HEK293 (cell line): ENCODE measurements around the gene SNRNP40.
"Not testable (repeated sequence)": the region's sequence is repeated elsewhere in the genome, so short reads cannot be mapped to it uniquely, and the experiment has no call there.

Experiments
- CTCF ChIA-PET: fragments of 350-600 bp; formaldehyde crosslinking; extraction: SDS; loops from one replicate; lab custom pipeline; 2021; ENCODE audit warnings: antibody characterized with exemption; lab: Yijun Ruan, JAX
- POLR2A ChIA-PET: fragments of 300-600 bp; formaldehyde crosslinking; extraction: SDS; loops from one replicate; lab custom pipeline; 2020; ENCODE audit warnings: antibody characterized with exemption, inconsistent platforms; lab: Yijun Ruan, JAX
- H3K27ac ChIP-seq: fragments of 200-500 bp; sonication (Bioruptor generic); 2 replicates; pipeline ENCODE4 v1.5.1; 2014; ENCODE audit warnings: low read depth, low read length, control low read depth, inconsistent platforms; ENCODE audit errors: extremely low read depth
- H3K36me3 ChIP-seq, 2 experiments: fragments of 200-500 bp in 1 of 2; sonication (Bioruptor generic) in 1 of 2; 1 replicate in 1 of 2; 2 replicates in 1 of 2; pipeline ENCODE4 v1.5.1; 2014 to 2017; ENCODE audit warnings: inconsistent platforms in 2 of 2, low read length in 2 of 2; ENCODE audit not compliant: control insufficient read depth in 2 of 2, insufficient read depth in 1 of 2
- H3K4me1 ChIP-seq: fragments of 200-500 bp; sonication (Bioruptor generic); 2 replicates; pipeline ENCODE4 v1.5.1; 2014; ENCODE audit warnings: mild to moderate bottlenecking, low read length, inconsistent platforms; ENCODE audit not compliant: control insufficient read depth, insufficient read depth
- H3K4me3 ChIP-seq: 2 replicates; pipeline ENCODE4 v1.5.1; 2011; ENCODE audit warnings: low read depth, mild to moderate bottlenecking, control low read depth, low read length, moderate library complexity
- H3K9me3 ChIP-seq: fragments of 200-500 bp; sonication (Bioruptor generic); 2 replicates; pipeline ENCODE4 v1.5.1; 2014; ENCODE audit warnings: low read depth, low read length, inconsistent platforms; ENCODE audit not compliant: control insufficient read depth, insufficient read depth
- HOXD13 ChIP-seq: sonication (generic); formaldehyde crosslinking; IDR thresholded peaks from 2 replicates; pipeline ENCODE4 v1.8.0; 2022; ENCODE audit warnings: missing genetic modification reagents, borderline replicate concordance
- MZF1 ChIP-seq: fragments of 450-650 bp; formaldehyde crosslinking; IDR thresholded peaks from 2 replicates; pipeline ENCODE4 v1.5.1; 2017; ENCODE audit warnings: missing biosample characterization, missing genetic modification characterization, borderline replicate concordance
- SETDB1 ChIP-seq: IDR thresholded peaks from one replicate; pipeline ENCODE4 v1.6.1; 2017; ENCODE audit warnings: mild to moderate bottlenecking, low read length, moderate library complexity, mixed read lengths; ENCODE audit not compliant: insufficient read length
- ZBTB1 ChIP-seq: fragments of 450-650 bp; formaldehyde crosslinking; IDR thresholded peaks from 2 replicates; pipeline ENCODE4 v1.5.1; 2016; ENCODE audit warnings: missing biosample characterization, missing genetic modification characterization
- ZNF2 ChIP-seq: fragments of 450-650 bp; formaldehyde crosslinking; IDR thresholded peaks from 2 replicates; pipeline ENCODE4 v1.5.1; 2016; ENCODE audit warnings: missing biosample characterization, missing genetic modification characterization
- ZNF24 ChIP-seq: fragments of 450-650 bp; formaldehyde crosslinking; IDR thresholded peaks from 2 replicates; pipeline ENCODE4 v1.5.1; 2016; ENCODE audit warnings: missing biosample characterization, missing genetic modification characterization
- ZNF292 ChIP-seq: fragments of 450-650 bp; formaldehyde crosslinking; IDR thresholded peaks from 2 replicates; pipeline ENCODE4 v1.5.1; 2016; ENCODE audit warnings: low read depth, missing biosample characterization, missing genetic modification characterization, borderline replicate concordance
- ZNF362 ChIP-seq: fragments of 450-650 bp; formaldehyde crosslinking; IDR thresholded peaks from 2 replicates; pipeline ENCODE4 v1.5.1; 2016; ENCODE audit warnings: missing biosample characterization, missing genetic modification characterization
- ZNF366 ChIP-seq: fragments of 450-650 bp; formaldehyde crosslinking; conservative IDR thresholded peaks from 2 replicates; pipeline ENCODE4 v1.5.1; 2016; ENCODE audit warnings: missing biosample characterization, missing genetic modification characterization
- ZNF530 ChIP-seq: fragments of 450-650 bp; formaldehyde crosslinking; IDR thresholded peaks from 2 replicates; pipeline ENCODE4 v1.5.1; 2016; ENCODE audit warnings: low read depth, missing biosample characterization, missing genetic modification characterization
- ZSCAN16 ChIP-seq: fragments of 450-650 bp; formaldehyde crosslinking; IDR thresholded peaks from 2 replicates; pipeline ENCODE4 v1.5.1; 2016; ENCODE audit warnings: missing biosample characterization, missing genetic modification characterization
- TF ChIP-seq, protein P1 (sequence below): fragments of 450-650 bp; formaldehyde crosslinking; IDR thresholded peaks from 2 replicates; pipeline ENCODE4 v1.5.1; 2016; ENCODE audit warnings: missing biosample characterization, missing genetic modification characterization, low read depth
- TF ChIP-seq, protein P2 (sequence below): fragments of 450-650 bp; IDR thresholded peaks from 2 replicates; pipeline ENCODE4 v1.5.1; 2018; ENCODE audit warnings: missing biosample characterization, mild to moderate bottlenecking, missing genetic modification characterization
- TF ChIP-seq, protein P3 (sequence below): fragments of 450-650 bp; formaldehyde crosslinking; IDR thresholded peaks from 2 replicates; pipeline ENCODE4 v1.5.1; 2016; ENCODE audit warnings: missing biosample characterization, missing genetic modification characterization

The SNRNP40 gene

GRCh38 chr1:31289021-31289420 is 7.6 kb downstream of the SNRNP40 start:
- Histone ChIP-seq H3K4me3 (no peak overlapping the region), H3K9me3 (no peaks in the 10 kb centered on the region), H3K36me3 (peaks cover 64 to 95% of the 10 kb centered on the region in 2 experiments), H3K27ac (no peak overlapping the region), H3K4me1 (no peaks in the 10 kb centered on the region)
- no peak for TF ChIP-seq ZNF530 (tag by site-specific recombination)
- TF ChIP-seq, protein P1, sequence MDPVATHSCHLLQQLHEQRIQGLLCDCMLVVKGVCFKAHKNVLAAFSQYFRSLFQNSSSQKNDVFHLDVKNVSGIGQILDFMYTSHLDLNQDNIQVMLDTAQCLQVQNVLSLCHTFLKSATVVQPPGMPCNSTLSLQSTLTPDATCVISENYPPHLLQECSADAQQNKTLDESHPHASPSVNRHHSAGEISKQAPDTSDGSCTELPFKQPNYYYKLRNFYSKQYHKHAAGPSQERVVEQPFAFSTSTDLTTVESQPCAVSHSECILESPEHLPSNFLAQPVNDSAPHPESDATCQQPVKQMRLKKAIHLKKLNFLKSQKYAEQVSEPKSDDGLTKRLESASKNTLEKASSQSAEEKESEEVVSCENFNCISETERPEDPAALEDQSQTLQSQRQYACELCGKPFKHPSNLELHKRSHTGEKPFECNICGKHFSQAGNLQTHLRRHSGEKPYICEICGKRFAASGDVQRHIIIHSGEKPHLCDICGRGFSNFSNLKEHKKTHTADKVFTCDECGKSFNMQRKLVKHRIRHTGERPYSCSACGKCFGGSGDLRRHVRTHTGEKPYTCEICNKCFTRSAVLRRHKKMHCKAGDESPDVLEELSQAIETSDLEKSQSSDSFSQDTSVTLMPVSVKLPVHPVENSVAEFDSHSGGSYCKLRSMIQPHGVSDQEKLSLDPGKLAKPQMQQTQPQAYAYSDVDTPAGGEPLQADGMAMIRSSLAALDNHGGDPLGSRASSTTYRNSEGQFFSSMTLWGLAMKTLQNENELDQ (tag by site-specific recombination), result no peak
- TF ChIP-seq, protein P2, sequence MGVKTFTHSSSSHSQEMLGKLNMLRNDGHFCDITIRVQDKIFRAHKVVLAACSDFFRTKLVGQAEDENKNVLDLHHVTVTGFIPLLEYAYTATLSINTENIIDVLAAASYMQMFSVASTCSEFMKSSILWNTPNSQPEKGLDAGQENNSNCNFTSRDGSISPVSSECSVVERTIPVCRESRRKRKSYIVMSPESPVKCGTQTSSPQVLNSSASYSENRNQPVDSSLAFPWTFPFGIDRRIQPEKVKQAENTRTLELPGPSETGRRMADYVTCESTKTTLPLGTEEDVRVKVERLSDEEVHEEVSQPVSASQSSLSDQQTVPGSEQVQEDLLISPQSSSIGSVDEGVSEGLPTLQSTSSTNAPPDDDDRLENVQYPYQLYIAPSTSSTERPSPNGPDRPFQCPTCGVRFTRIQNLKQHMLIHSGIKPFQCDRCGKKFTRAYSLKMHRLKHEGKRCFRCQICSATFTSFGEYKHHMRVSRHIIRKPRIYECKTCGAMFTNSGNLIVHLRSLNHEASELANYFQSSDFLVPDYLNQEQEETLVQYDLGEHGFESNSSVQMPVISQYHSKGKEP (tag by site-specific recombination), result no peak
- no peak for TF ChIP-seq MZF1 (tag by site-specific recombination)
- TF ChIP-seq ZBTB1 (tag by site-specific recombination), result no peak
- no peak for TF ChIP-seq ZSCAN16 (tag by site-specific recombination)
- TF ChIP-seq, protein P3, sequence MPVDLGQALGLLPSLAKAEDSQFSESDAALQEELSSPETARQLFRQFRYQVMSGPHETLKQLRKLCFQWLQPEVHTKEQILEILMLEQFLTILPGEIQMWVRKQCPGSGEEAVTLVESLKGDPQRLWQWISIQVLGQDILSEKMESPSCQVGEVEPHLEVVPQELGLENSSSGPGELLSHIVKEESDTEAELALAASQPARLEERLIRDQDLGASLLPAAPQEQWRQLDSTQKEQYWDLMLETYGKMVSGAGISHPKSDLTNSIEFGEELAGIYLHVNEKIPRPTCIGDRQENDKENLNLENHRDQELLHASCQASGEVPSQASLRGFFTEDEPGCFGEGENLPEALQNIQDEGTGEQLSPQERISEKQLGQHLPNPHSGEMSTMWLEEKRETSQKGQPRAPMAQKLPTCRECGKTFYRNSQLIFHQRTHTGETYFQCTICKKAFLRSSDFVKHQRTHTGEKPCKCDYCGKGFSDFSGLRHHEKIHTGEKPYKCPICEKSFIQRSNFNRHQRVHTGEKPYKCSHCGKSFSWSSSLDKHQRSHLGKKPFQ (tag by site-specific recombination), result no peak
- no peak for TF ChIP-seq ZNF292 (tag by site-specific recombination)
- TF ChIP-seq ZNF24 (tag by site-specific recombination), result no peak
- TF ChIP-seq SETDB1, result no peak
- TF ChIP-seq ZNF2 (tag by site-specific recombination), result no peak
- TF ChIP-seq HOXD13 (CRISPR knock-in tag), result no peak
- no peak for TF ChIP-seq ZNF362
- CTCF ChIA-PET, result no interaction called here
- POLR2A ChIA-PET, result interaction anchor here (1.0 kb wide), 1 partner anchor 10 kb away, joined by 5 read pairs; no protein-coding TSS in a partner anchor

GRCh38 chr1:31287791-31288190 is 8.8 kb downstream of the SNRNP40 start:
- POLR2A ChIA-PET, result interaction anchor here (0.7 to 1.3 kb wide), 2 partner anchors 9 to 86 kb away, joined by 4 to 6 read pairs; partner anchors contain the start of genes SNRNP40 and ZCCHC17
- peaks cover 61 to 95% of the 10 kb centered on the region in 2 experiments for H3K36me3 ChIP-seq
- not testable (repeated sequence) for H3K9me3 ChIP-seq, H3K4me1 ChIP-seq, H3K27ac ChIP-seq, H3K4me3 ChIP-seq
- CTCF ChIA-PET, result interaction anchor here (1.6 to 1.7 kb wide), 2 partner anchors 10 to 102 kb away, joined by 6 to 7 read pairs; no protein-coding TSS in a partner anchor

- peaks cover 50 to 98% of the 10 kb centered on the region in 2 experiments for H3K36me3 ChIP-seq
- POLR2A ChIA-PET, result interaction anchor here (1.3 kb wide), 1 partner anchor 15 kb away, joined by 5 read pairs; the partner anchor contains the start of genes SNRNP40 and ZCCHC17
- not testable (repeated sequence) for H3K4me3 ChIP-seq, H3K9me3 ChIP-seq
- peak; percentile 55 for TF ChIP-seq ZNF366
- TF ChIP-seq, all 188 proteins: peak for 1; not testable (repeated sequence) for 187
- not testable (repeated sequence) for H3K4me1 ChIP-seq, H3K27ac ChIP-seq
- CTCF ChIA-PET, result interaction anchor here (0.6 to 1.2 kb wide), 2 partner anchors 98 to 425 kb away, joined by 3 to 4 read pairs; no protein-coding TSS in a partner anchor
These were observed 14.2 kb downstream of the SNRNP40 start for GRCh38 chr1:31282426-31282825.
